Naive thymus-derived CD8-positive, alpha-beta T cell (primary cell): ENCODE measurements around the gene SLC2A8. TPM values are rescaled to one million over a fixed set of nuclear protein-coding genes. Genes with fewer than 3 reads are reported as not detected.

Experiments
- ATAC-seq, 2 donors: fragments of 150-1000 bp; cut with Tn5 transposase in 1 of 2; sonication (Bioruptor Pico), chemical (Tn5 transposase) in 1 of 2; 1 replicate in 1 of 2; 2 replicates in 1 of 2; pipeline ENCODE4 v1.10.0; 2021; ENCODE audit warnings: mild to moderate bottlenecking in 2 of 2, moderate library complexity in 2 of 2
- POLR2A ChIA-PET: fragments of 350-600 bp; sonication (Branson Sonifier 250); formaldehyde crosslinking; loops from one replicate; lab custom pipeline; 2021; ENCODE audit warnings: antibody characterized with exemption; lab: Charles Lee
- DNase-seq, 10 donors: peaks; one replicate each; pipeline versions ENCODE4 v3.0.0 to v3.0.0-alpha.2; 2020 to 2022
- H3K27ac Mint-ChIP-seq, 10 donors: one replicate each; pipeline ENCODE4 v1.8.0; 2020 to 2022; ENCODE audit warnings: mild to moderate bottlenecking in 10 of 10, mixed read lengths in 10 of 10, moderate library complexity in 4 of 10, inconsistent platforms in 1 of 10
- H3K27me3 Mint-ChIP-seq, 5 donors: one replicate each; pipeline ENCODE4 v1.8.0; 2021 to 2022; ENCODE audit warnings: mixed read lengths in 5 of 5
- H3K36me3 Mint-ChIP-seq, 3 donors: one replicate each; pipeline ENCODE4 v1.8.0; 2020 to 2022; ENCODE audit warnings: mixed read lengths in 3 of 3, mild to moderate bottlenecking in 2 of 3, inconsistent platforms in 1 of 3
- H3K4me1 Mint-ChIP-seq, 4 donors: one replicate each; pipeline ENCODE4 v1.8.0; 2021 to 2022; ENCODE audit warnings: mixed read lengths in 4 of 4
- H3K4me3 Mint-ChIP-seq, 10 donors: one replicate each; pipeline ENCODE4 v1.8.0; 2020 to 2022; ENCODE audit warnings: mild to moderate bottlenecking in 10 of 10, mixed read lengths in 10 of 10, moderate library complexity in 6 of 10, inconsistent platforms in 1 of 10
- H3K9me3 Mint-ChIP-seq, 9 donors: one replicate each; pipeline ENCODE4 v1.8.0; 2020 to 2022; ENCODE audit warnings: mixed read lengths in 9 of 9, mild to moderate bottlenecking in 3 of 9, inconsistent platforms in 1 of 9, moderate library complexity in 1 of 9
- polyA plus RNA-seq, 3 donors: library from polyadenylated mRNA; unstranded; fragments of 300-500 nt; fragmentation: Illumina TruSeq; gene quantifications; one replicate each; pipeline ENCODE4 v1.2.3, GENCODE V29; 2021
- total RNA-seq, 8 experiments: library from RNA in 2 of 8; stranded (reverse) in 2 of 8; gene quantifications; one replicate each; pipeline ENCODE4 v1.2.3 and lab custom pipeline; 2021 to 2026

Gene SLC2A8
- total and polyA plus RNA-seq, 5 experiments from 2014 or later, result 0.19 to 1.2 (median 0.39) TPM; not detected in 2

DNA sequence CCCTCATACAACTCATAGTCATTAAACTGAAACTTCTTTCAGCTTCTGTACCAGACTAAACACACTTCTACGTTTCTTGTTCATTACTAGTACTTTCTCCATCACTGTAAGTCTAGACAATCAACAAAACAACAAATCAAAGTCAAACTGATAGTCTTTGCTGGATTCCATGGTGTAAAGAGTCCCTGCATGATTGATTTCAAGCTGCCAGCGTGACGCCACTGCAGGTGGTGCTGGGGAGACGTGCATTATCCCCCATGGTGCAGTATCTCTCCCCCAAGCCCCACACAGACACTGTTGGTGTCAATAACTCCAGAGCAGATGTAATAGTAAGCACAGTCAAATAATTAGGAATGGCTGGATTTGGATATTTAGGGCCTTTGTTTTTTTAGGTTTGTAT lies 10.7 kb upstream of the SLC2A8 start:
- POLR2A ChIA-PET, result no interaction called here
- no peak overlapping the region for H3K4me3 Mint-ChIP-seq
- ATAC-seq (no peak), DNase-seq (no peak)
- H3K27ac Mint-ChIP-seq, result no peak overlapping the region
- peaks cover 0 to 4% (median 0%) of the 10 kb centered on the region in 3 donors for H3K36me3 Mint-ChIP-seq
- H3K9me3 Mint-ChIP-seq, result peaks cover 0 to 2% (median 0%) of the 10 kb centered on the region in 9 donors
- peaks cover 20 to 35% (median 24%) of the 10 kb centered on the region in 4 donors for H3K4me1 Mint-ChIP-seq
- peaks cover 48 to 80% (median 58%) of the 10 kb centered on the region in 5 donors for H3K27me3 Mint-ChIP-seq

DNA sequence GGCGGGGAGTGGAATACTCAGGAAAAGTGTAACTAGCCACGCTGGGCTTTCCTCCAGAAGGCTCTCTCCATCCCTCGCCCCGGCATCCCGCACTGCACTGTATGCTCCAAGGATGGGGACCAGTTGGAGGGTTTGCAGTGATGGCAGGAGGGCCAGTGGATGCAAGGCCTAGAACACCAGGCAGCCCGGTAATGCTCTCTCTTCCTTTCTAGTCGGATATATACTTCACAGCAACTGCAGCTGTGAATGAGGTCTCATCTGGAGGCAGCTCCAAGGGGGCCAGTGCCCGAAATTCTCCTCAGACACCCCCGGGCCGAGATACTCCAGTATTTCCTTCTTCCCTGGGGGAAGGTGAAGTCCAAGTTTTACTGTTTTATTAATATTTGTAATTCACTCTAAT lies 10.0 kb upstream of the SLC2A8 start:
- Mint-ChIP-seq H3K36me3 (peaks cover 0 to 4% (median 0%) of the 10 kb centered on the region in 3 donors), H3K27ac (peak overlapping the region in 1 of 10 donors; percentile 65), H3K4me1 (peaks cover 20 to 35% (median 24%) of the 10 kb centered on the region in 4 donors), H3K27me3 (peaks cover 46 to 80% (median 59%) of the 10 kb centered on the region in 5 donors), H3K4me3 (no peak overlapping the region), H3K9me3 (peaks cover 0 to 2% (median 0%) of the 10 kb centered on the region in 9 donors)
- ATAC-seq, result no peak
- DNase-seq, result no peak
- POLR2A ChIA-PET, result interaction anchor here (0.7 kb wide), 1 partner anchor 28 kb away, joined by 3 read pairs; no protein-coding TSS in a partner anchor

DNA sequence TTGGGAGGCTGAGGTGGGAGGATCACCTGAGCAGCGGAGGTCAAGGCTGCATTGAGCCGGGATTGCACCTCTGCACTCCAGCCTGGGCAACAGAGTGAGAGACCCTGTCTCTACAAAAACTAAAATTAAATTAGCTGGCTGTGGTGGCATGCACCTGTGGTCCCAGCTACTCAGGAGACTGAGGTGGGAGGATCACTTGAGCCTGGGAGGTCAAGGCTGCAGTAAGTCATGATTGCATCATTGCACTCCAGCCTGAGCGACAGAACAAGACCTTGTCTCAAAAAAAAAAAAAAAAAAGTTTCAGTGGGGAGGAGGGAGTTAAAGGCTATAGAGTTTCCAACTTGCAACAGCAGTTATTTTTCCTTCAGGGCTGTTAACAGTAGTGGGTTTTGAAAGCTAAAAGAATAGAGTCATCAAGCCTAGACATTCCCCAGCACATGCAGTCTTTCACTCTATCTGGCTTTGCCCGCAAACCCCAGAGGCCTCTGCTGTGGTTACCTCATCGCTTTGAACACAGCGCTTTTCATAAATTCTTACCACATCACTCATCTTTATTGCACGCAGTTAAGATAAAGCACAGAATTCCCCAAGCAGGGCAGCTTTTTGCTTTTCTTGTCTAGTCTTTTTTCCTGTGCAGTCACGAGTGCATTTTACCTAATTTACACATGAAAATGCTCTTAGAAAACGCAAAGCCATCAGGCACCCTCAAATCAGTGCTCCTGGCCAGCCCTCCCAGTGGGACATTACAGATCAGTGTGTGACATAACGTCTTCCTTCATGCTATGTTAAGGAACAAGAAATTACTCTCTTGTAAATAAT lies 8.7 kb upstream of the SLC2A8 start:
- Mint-ChIP-seq H3K36me3 (peaks cover 0 to 4% (median 0%) of the 10 kb centered on the region in 3 donors), H3K27me3 (peaks cover 52 to 80% (median 61%) of the 10 kb centered on the region in 5 donors), H3K9me3 (peaks cover 0 to 2% (median 0%) of the 10 kb centered on the region in 9 donors), H3K4me1 (peaks cover 20 to 35% (median 26%) of the 10 kb centered on the region in 4 donors), H3K27ac (peak overlapping the region; percentile 9 to 90 (median 60)), H3K4me3 (peak overlapping the region; percentile 0 to 86 (median 34))
- ATAC-seq, result peak; percentile 98
- POLR2A ChIA-PET, result interaction anchor here (0.7 to 1.4 kb wide), 8 partner anchors 9 to 475 kb away, joined by 3 to 10 read pairs (median 4); partner anchors contain the start of genes LRSAM1, RPL12, SLC2A8 and ZNF79
- peak; percentile 64 to 98 (median 92) for DNase-seq

GRCh38 chr9:127388856-127389238 lies 8.1 kb upstream of the SLC2A8 start:
- POLR2A ChIA-PET, result interaction anchor here (0.7 to 1.4 kb wide), 6 partner anchors 8 to 165 kb away, joined by 3 to 10 read pairs (median 6); partner anchors contain the start of genes LRSAM1, RPL12, SLC2A8 and ZNF79
- Mint-ChIP-seq H3K4me1 (peaks cover 20 to 35% (median 24%) of the 10 kb centered on the region in 4 donors), H3K9me3 (peaks cover 0 to 2% (median 0%) of the 10 kb centered on the region in 9 donors), H3K4me3 (peak overlapping the region; percentile 2 to 86 (median 28)), H3K36me3 (peaks cover 0 to 4% (median 0%) of the 10 kb centered on the region in 3 donors), H3K27ac (peak overlapping the region in 7 of 10 donors; percentile 57 to 90 (median 61)), H3K27me3 (peaks cover 49 to 80% (median 61%) of the 10 kb centered on the region in 5 donors)
- DNase-seq, result no peak
- no peak for ATAC-seq

- H3K27ac Mint-ChIP-seq, result peak overlapping the region in 2 of 10 donors; percentile 49 to 61
- DNase-seq (no peak), ATAC-seq (no peak)
- peaks cover 0 to 2% (median 0%) of the 10 kb centered on the region in 9 donors for H3K9me3 Mint-ChIP-seq
- H3K4me3 Mint-ChIP-seq, result no peak overlapping the region
- peaks cover 42 to 80% (median 57%) of the 10 kb centered on the region in 5 donors for H3K27me3 Mint-ChIP-seq
- POLR2A ChIA-PET, result interaction anchor here (0.9 kb wide), 1 partner anchor 165 kb away, joined by 4 read pairs; no protein-coding TSS in a partner anchor
- peaks cover 19 to 31% (median 23%) of the 10 kb centered on the region in 4 donors for H3K4me1 Mint-ChIP-seq
- peaks cover 0 to under 1% (median 0%) of the 10 kb centered on the region in 3 donors for H3K36me3 Mint-ChIP-seq
These were observed 7.4 kb upstream of the SLC2A8 start for GRCh38 chr9:127389381-127390247.

DNA sequence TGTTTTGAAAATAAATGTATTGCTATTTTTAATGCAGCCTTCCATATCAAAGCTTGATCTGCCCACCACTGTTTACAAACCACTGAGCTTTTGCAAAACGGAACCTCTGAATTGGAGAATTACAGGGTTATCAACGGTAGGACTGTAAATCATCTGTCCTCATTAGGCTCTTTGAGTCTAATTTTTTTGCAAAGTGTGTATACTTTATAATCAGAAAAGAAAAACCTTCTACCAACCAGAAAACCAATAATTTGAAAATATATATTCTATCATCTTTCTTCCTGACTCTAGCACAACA lies 6.8 kb upstream of the SLC2A8 start:
- H3K9me3 Mint-ChIP-seq, result peaks cover 0 to 2% (median 0%) of the 10 kb centered on the region in 9 donors

DNA sequence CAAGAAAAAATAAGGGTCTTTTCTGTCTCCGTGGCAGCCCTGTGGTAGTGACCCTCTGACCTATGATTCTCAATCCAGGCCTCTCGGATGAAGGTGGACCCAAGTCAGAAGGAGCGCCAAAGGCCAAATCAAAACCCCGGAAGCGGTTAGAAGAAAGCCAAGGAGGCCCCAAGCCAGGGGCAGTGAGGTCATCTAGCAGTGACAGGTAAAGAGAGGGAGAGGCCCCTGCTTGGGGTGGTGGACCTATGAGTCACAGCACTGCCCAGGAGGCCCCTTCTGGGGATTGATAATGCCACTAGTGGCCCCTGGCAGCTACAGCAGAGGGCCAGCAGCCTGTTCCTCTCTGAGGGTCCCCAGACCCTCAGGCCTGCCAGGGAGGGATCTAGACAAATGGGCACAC lies 6.4 kb upstream of the SLC2A8 start:
- no peak overlapping the region for H3K27ac Mint-ChIP-seq
- peaks cover 19 to 30% (median 23%) of the 10 kb centered on the region in 4 donors for H3K4me1 Mint-ChIP-seq
- H3K27me3 Mint-ChIP-seq, result peaks cover 39 to 80% (median 56%) of the 10 kb centered on the region in 5 donors
- POLR2A ChIA-PET, result no interaction called here
- DNase-seq (no peak), ATAC-seq (no peak)
- H3K36me3 Mint-ChIP-seq, result no peaks in the 10 kb centered on the region
- peaks cover 0 to 2% (median 0%) of the 10 kb centered on the region in 9 donors for H3K9me3 Mint-ChIP-seq
- H3K4me3 Mint-ChIP-seq, result no peak overlapping the region

More for the DNA sequence above, 6.8 kb upstream of the SLC2A8 start:
- Mint-ChIP-seq H3K4me3 (no peak overlapping the region), H3K27ac (no peak overlapping the region), H3K4me1 (peaks cover 19 to 31% (median 23%) of the 10 kb centered on the region in 4 donors), H3K27me3 (peaks cover 39 to 80% (median 56%) of the 10 kb centered on the region in 5 donors), H3K36me3 (no peaks in the 10 kb centered on the region)
- DNase-seq, result no peak
- POLR2A ChIA-PET, result interaction anchor here (0.9 kb wide), 1 partner anchor 166 kb away, joined by 4 read pairs; no protein-coding TSS in a partner anchor
- no peak for ATAC-seq

DNA sequence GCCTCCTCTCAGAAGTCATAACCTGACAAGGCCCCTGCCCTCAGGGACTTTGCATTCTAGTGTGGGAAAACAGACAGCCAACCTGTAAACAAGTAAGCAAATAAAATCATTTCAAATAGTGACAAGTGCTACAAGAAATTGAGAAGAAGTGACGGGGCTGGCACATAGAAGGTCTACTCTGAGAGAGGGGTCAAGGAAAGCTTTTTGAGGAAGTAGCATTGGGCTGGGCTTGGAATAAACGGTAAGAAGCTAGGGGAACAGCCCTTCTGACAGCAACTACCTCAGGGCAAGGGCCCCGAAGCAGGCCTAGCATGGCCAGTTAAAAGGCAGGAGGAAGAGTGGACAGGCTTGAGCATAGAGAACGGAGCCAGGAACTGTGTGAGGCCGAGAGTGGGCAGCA lies 4.8 kb upstream of the SLC2A8 start:
- H3K4me1 Mint-ChIP-seq, result peaks cover 15 to 32% (median 22%) of the 10 kb centered on the region in 4 donors
- POLR2A ChIA-PET, result no interaction called here
- no peak overlapping the region for H3K4me3 Mint-ChIP-seq
- ATAC-seq, result no peak
- H3K27me3 Mint-ChIP-seq, result peaks cover 36 to 75% (median 50%) of the 10 kb centered on the region in 5 donors
- H3K27ac Mint-ChIP-seq, result peak overlapping the region in 1 of 10 donors; percentile 11
- H3K36me3 Mint-ChIP-seq, result no peaks in the 10 kb centered on the region
- no peak for DNase-seq
- H3K9me3 Mint-ChIP-seq, result no peaks in the 10 kb centered on the region

- Mint-ChIP-seq H3K36me3 (no peaks in the 10 kb centered on the region), H3K4me1 (peaks cover 15 to 30% (median 21%) of the 10 kb centered on the region in 4 donors), H3K4me3 (no peak overlapping the region), H3K27me3 (peaks cover 37 to 77% (median 50%) of the 10 kb centered on the region in 5 donors), H3K9me3 (no peaks in the 10 kb centered on the region), H3K27ac (no peak overlapping the region)
- ATAC-seq, result no peak
- POLR2A ChIA-PET, result no interaction called here
- no peak for DNase-seq
These were observed 4.0 kb upstream of the SLC2A8 start for GRCh38 chr9:127392976-127393375.

DNA sequence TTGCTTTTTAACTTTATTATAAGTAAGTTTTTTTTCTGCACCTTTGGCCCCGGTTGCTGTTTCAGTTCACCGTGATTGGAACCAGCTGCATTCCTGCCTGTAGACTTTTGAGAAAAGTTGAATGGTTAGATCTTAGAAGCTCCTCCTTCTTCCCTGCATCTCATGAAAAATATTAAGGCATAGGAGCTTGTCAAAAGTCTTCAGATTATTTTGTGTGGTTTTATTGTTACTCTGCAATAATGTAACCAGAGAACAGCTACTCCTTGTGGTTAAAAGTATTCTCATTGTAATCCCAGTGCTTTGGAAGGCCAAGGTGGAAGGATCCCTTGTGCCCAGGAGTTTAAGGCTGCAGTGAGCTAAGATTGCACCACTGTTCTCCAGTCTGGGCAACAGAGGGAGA lies 3.3 kb upstream of the SLC2A8 start:
- DNase-seq (no peak), ATAC-seq (no peak)
- Mint-ChIP-seq H3K4me1 (peaks cover 15 to 30% (median 22%) of the 10 kb centered on the region in 4 donors), H3K27ac (no peak overlapping the region), H3K4me3 (no peak overlapping the region), H3K27me3 (peaks cover 43 to 82% (median 52%) of the 10 kb centered on the region in 5 donors), H3K36me3 (no peaks in the 10 kb centered on the region), H3K9me3 (no peaks in the 10 kb centered on the region)
- POLR2A ChIA-PET, result interaction anchor here (0.7 kb wide), 1 partner anchor 293 kb away, joined by 3 read pairs; no protein-coding TSS in a partner anchor

- DNase-seq (no peak), ATAC-seq (no peak)
- H3K36me3 Mint-ChIP-seq, result no peaks in the 10 kb centered on the region
- peaks cover 8 to 21% (median 14%) of the 10 kb centered on the region in 4 donors for H3K4me1 Mint-ChIP-seq
- H3K9me3 Mint-ChIP-seq, result no peaks in the 10 kb centered on the region
- no peak overlapping the region for H3K27ac Mint-ChIP-seq
- peaks cover 45 to 86% (median 55%) of the 10 kb centered on the region in 5 donors for H3K27me3 Mint-ChIP-seq
- POLR2A ChIA-PET, result interaction anchor here (0.6 to 1.7 kb wide), 2 partner anchors 55 to 375 kb away, joined by 5 to 7 read pairs; partner anchors contain the start of genes LRSAM1 and RPL12
- peak overlapping the region in 9 of 10 donors; percentile 5 to 77 (median 66) for H3K4me3 Mint-ChIP-seq
These were observed 1.3 kb upstream of the SLC2A8 start for GRCh38 chr9:127395497-127396252.
